Epidermal melanocyte (primary cell): ENCODE measurements around the gene PPP6C.

Source experiments
- DNase-seq: peaks from one replicate; pipeline ENCODE4 v3.0.0; 2011; ENCODE audit warnings: low spot score; ENCODE audit not compliant: insufficient read length

The PPP6C gene

DNA sequence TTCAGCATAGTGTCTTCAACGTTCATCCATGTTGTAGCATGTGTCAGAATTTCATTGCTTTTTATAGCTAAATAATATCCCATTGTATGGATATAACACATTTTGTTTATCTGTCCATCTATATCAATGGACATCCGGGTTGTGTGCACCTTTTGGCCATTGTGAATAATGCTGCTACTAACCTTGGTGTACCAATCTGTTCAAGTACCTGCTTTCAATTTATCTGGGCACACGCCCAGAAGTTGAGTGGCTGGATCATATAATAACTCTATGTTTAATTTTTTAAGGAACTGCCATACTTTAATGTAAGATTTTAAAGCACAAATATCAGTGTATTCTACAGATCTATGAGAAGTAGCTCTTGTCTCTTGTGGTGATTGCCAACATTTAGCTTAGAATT is 89.8 kb downstream of the PPP6C start:
- DNase-seq = no peak
